GM21526 (cell line): ENCODE data around the gene LUC7L.
"Not testable (repeated sequence)": the region's sequence is repeated elsewhere in the genome, so short reads cannot be mapped to it uniquely, and the experiment has no call there.

ENCODE experiments used
- ATAC-seq: cut with Tn5 transposase; IDR thresholded peaks from one replicate; pipeline ENCODE4 v1.9.1; 2021; ENCODE audit warnings: moderate library complexity; ENCODE audit not compliant: unreplicated experiment, low FRiP score

LUC7L gene, protein sequence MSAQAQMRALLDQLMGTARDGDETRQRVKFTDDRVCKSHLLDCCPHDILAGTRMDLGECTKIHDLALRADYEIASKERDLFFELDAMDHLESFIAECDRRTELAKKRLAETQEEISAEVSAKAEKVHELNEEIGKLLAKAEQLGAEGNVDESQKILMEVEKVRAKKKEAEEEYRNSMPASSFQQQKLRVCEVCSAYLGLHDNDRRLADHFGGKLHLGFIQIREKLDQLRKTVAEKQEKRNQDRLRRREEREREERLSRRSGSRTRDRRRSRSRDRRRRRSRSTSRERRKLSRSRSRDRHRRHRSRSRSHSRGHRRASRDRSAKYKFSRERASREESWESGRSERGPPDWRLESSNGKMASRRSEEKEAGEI

DNA sequence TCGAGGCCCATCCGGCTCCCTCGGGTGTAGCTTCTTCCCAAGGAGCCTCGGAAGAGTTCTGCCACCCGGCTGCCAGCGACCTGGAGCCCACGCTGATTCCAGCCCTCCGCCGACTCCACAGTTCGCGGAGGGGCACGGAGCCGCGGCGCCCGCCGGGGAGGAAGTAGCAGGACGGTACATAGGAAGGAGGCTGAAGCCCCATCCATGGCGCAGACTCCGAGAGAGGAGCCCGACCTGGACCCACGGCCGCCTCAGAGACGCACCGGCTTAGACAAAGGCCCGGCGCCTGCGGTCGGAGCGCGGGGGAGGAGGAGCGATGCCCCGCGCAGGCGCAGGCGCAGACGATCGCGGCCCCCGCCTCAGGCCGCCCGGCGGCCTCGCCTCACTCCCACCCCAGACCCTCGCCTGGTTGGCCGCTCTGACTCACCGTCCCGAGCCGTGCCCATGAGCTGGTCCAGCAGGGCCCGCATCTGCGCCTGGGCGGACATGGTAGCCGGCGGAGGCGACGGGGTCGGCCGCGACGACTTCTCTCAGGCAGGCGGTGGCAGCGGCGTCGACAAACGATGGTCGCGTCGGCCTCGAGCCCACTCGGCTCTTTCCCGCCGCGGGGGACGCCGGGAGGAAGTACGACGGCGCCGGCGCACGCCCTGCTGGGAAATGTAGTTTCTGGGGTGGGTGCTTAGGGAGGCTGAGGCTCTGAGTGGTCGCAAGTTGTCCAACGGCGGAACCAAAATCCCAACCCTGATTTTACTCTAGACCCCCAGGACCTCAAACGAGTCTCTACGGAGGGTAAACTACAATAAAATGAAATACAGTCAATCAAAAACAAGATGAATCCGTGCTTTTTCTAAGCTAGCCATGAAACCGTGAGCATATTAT is at the start of gene LUC7L:
LUC7L (minus strand) TSS at position 598 of the 879 bp plus-strand sequence; CDS start at position 488, 110 bp downstream.
- ATAC-seq, result peak; percentile 68

DNA sequence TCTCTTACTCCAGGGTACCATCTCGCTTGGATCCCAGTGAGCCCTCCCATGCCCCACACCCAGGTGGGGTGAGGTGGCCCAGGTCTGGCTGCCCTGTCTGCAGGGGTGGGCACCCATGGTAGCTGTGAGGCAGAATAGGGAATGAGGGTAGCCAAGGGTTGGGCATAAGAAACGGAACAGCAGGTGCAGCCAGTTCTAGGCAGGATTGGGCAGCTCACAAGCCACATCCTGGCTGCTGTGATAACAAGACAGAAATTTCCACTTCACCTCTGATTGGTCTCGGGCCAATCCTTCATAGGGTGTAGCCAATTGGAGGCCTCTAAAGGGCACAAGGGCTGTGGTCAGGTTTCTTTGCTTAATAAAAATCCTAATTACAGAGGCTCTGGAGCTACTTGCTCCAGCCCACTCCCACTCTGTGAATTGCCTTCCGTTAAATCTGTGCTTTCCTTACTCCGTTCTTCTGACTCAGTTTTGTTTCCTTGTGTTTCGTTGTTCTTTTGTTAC is 49.7 kb upstream of the LUC7L start:
- no peak for ATAC-seq

DNA sequence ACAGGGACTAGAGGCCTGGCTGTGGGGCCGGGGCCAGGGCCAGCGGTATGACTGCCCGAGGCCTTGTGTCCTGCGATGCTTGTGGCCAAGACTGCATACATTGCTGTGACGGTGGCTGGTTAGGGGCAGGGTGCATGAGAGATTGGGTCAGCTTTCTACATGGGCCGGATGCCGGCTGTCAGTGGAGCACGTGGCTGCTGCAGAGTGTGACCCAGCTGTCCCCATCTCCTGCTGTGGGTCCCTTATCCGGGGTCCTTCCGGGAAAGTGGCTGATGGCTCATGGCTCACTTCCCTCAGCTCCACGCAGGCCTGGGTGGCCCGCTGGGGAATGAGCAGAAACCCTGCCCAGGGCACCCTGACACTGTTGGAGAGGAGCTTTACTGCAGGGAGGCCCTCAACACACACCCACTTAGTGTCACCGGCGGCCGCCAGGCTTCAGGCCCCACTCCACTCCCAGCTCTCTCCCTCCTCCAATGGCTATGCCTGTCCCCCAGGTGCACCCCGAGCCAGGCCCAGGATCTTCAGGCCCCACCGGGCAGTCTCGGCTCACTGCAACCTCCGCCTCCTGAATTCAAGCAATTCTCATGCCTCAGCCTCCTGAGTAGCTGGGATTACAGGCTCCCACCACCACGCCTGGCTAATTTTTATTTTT is 47.3 kb upstream of the LUC7L start:
- ATAC-seq, result no peak

DNA sequence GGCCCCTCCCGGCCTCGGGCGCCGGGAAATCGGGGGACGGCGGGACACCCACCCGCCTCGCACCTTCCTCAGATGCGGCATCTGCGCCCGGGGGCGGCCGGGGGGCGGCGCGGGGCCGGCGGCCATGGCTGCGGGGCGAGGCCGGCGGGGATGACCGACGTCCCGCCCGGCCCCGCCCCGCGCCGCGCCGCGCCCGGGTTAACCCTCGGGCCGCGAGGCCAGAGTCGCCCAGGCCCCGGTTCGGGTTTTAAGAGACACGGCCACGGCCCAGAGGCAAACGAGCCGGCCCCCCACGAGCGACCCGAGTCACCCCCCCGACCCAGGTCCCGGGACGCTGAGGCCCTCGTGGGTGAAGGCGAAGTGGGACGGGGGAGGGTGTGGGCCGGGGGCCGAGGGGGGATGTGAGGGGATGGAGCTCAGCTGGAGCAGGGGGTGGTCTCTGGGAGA is 46.6 kb upstream of the LUC7L start, which contains the start of gene RGS11:
RGS11 (minus strand) TSS at position 159 of the 447 bp plus-strand sequence; CDS start at position 126, 33 bp downstream.
- ATAC-seq, result no peak

DNA sequence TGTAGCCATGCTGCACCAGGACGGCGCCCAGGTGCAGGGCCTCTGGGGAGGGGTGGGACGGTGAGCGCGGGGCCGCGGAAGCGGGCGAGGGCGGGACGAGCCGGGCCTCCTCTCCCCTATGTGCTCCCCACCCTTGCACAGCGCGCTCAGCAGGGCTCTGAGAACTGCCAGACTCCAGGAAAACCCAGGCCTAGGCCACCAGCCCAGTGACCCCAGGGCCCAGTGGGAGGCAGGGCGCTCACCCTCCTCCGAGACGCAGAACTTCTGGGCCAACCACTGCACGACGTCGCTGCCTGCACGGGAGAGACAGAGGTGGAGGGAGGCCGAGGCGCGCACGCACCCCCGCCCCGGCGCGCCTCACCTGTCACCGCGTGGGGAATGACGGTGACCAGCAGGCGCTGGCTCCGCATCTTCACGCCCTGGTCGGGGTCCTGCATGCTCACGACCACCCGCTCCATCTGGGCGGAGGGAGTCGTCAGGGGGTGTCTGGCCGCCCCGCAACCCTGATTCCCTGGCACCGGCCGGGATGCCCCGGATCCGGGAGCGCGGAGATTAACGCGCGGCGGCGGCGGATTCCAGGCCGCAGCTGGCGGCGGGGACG is 45.9 kb upstream of the LUC7L start:
- no peak for ATAC-seq

DNA sequence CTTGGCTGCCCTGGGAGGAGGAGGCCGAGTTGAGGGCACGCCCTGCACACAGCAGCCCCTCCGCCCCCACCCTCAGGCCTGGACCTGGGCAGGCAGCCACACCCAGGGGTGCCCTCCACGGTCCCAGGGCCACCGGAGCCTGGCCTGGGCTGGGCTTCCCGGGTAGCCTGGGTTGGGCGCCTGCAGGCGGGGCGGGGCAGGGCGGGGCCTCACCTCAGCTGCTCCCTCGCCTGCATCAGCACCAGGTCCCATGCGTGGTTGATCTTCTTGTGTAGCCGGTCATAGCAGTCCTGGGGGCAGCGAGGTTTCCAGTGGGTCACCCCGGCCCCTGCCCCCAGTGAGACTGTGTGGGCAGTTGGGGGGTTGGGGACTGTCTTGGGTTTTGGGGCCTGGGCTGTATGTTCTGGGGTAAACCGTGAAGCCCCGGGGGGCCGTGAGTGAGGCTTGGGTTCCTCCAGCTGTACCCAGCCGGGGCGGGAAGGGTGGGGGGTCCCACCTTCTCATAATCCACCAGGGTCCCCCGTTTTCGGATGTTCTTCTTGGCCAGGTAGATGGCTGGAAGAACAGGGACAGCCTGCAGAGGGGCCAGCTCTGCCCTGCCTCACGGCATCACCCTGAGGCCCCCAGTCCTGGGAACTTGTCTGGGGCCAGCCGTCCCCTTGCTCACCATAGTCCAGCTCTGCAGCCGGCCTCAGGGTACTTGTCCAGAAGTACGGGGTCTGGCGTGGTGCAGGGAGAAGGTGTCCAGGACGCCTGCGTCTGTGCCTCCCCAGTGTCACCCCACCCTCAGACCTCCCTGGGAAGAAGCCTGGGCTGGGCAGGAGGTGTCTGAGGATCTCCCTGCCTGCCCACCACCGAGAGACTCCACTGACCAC is 44.5 kb upstream of the LUC7L start:
- no peak for ATAC-seq

DNA sequence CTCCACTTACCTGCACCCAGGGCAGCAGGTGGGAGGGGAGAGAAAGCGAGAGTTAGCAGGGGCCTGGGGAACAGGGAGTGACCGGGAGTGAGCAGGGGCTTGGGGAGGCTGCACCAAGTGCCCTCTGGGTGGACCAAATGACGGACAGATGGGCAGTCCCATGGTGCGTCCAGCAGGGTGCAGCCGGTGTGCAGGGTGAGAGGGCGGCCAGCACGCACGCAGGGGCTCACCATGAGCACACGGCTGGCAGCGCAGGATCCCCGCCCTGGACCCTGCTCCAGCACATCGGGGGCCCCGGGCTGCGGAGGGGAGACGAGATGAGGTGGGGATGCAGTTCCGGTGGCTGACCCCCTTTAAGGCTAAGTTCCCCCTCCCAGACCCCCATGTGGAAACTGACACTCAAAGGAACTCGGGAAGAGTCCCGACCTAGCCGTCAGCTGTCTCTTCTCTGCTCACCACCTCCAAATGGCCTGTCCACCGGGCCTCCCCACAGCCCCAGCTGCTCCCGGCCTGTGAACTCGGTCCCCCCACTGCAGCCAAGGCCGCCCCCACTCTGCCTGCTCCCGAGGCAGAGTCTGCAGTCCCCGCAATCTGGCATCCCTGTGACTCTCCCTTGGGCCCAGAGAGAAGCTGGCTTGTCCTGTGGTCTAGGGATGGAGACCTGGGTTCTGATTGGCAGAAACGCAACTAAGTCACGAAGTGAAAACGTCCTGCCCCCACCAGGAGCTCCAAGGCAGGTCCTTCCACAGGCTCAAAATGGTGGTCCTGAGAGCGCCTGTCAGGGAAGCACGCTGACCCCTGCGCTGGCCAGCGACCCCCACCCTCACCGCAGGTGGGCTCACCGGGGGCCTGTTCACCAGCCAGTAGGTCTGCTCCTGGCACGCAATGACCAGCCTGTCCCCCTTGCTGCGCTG is 43.6 kb upstream of the LUC7L start:
- ATAC-seq, result no peak

DNA sequence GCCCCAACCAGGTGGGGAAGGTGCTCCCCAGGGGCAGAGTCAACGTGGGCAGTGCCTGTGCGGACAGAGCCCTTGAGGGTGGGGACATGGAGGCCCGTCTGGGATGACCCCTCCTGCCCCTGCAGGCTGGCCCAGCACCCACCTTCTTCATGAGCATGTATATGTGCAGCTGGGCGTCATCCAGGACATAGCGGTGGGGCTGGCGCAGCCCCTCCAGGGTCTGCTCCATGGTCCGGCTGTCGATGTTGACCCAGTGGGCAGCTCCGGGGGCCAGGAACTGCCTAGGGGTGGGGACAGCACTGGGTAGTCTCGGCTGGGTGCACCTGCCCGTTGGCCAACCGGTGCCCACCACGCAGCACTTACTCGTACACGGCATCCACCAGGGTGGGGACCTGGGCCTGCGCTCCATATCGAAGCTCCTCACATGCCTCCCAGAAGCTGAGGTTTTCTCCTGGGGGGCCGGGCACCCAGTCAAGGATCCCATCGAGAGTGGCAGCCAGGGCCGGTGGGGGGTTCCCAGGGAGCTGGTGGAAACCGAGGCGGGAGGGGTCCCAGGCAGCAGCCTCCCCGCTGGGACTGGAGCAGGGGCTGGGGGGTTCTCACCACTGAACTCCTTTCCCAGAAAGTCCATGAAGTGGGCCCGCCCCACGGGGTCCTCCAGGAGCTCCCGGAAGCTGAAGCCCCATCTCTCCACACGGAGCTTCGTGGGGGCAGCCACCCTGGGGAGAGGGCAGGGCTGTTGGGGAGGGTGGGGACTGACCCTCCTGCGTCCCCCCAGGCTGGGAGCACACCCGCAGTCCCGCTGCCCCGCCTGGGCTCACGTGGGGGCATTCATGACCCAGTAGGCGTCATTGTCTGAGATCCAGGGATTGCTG is 41.4 kb upstream of the LUC7L start:
- ATAC-seq, result no peak

DNA sequence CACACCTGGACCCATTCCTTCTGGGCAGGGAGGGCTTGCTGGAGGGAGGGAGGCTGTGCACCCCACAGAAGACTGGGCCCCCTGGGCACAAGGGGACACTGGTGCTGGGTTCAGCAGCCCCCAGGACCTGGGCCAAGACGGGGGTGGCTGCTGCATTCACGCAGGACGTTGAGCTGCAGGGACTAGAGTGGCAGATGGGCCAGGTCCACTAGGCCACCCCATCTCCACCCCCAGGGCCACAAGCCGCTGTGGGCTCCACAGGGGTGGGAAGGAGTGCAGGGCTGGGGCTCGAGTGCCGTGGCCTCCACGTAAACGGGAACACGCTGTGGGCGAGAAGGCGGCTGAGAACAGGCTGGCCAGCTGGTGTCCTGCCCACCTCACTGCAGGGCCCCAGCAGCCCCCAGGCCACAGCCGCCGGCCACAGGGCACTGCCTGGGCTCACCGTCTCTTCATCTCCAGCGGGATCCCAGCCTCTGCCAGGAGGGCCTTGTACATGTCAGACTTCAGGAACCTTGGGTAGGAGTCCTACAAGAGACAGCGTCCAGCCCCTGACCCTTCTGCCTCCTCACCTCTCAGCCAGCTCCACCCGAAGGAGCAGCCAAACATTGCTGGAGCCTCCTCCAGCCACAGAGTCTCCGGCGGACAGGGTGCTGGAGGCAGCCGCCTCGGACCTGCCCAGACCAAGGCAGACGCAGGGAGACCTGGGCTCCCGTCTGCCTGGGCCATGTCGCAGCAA is 40.0 kb upstream of the LUC7L start:
- no peak for ATAC-seq

DNA sequence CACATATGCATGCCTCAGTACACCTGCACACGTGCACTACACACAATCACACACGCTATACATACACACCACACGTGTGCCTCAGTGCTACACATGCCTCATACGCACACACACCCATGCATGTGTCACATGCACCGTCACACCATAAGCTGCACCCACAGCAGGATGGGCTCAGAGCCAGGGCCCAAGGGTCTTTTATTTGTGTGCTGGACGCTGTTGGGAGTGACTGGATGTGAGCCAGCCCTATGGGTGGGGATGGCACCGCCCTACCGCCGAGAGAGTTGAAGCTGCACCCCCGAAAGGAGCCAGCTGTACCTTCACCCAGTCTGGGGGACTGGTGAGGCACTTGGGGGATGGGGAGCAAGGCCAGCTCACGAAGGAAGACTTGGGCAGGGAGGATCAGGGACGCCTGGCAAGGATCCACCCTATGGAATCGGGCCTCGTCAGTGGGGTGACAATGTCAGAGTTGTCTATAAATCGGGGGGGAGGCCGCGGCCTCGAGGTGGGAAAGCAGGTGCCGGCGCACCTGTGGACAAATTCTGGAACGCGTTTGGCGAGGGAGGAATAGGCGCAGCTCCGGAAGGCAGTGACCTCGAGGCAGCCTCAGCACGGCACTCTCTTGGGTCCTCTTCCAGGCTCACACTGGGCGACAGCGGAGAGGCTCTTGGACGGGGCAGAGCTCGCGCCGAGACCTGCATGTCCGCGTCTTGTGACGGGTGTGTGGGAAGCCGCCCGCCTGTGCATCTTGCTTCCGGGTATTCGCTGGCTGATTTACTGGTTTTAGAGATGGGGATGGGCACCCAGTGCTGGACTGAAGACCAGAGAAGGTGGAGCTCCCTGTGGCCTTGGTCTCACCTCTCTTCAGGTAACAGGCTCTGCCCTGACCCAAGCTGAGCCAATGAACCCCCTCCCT is 39.1 kb upstream of the LUC7L start:
- ATAC-seq, result no peak

DNA sequence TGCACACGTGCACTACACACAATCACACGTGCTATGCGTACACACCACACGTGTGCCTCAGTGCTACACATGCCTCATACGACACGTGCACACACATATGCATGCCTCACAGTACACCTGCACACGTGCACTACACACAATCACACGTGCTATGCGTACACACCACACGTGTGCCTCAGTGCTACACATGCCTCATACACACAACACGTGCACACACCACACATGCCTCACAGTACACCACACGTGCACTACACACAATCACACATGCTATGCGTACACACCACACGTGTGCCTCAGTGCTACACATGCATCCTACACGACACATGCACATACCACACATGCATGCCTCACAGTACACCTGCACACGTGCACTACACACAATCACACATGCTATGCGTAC is 38.3 kb upstream of the LUC7L start:
- not testable (repeated sequence) for ATAC-seq

DNA sequence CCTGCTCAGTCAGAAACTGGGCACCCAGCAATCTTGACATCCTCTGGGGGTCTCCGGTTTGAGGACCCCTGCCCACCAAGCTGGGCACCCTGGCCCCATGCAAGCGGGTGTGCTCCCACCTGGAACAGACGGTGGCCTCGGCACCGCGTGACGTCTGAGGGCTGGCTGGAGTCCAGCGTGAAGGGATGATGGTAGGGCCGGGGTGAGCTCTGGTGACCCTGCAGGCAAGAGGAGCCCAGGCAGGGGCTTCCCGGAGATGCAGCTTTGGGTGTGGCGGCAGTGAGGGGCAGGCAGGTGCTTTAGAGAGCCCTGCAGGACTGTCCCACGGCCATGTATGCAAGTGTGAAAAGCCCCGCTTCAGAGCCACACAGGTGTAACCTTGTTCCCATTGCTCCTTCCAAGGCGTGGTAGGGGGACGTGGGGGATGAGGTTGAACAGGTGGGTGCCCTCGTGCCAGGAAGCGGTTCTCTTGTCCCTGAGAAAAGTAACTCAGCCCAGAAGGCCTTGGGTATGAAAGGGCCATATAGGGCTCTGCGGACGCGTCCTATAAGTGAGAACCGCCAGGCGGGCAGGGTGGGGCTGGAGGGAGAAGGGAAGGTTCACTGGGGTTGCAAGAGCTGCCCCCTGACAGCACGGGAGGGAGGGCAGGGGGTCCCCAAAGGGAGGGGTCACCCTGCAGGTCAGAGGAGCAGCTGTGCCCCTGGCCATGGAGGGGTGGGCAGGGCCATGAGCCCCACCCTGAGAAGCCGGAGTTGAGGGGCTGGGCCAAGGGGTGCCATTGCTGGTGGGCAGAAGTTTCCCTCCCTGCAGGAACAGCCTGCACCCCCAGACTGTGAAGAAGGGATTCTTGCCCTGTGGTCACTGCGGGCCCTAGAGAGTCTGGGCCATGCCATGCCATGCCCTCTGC is 37.3 kb upstream of the LUC7L start:
- no peak for ATAC-seq

DNA sequence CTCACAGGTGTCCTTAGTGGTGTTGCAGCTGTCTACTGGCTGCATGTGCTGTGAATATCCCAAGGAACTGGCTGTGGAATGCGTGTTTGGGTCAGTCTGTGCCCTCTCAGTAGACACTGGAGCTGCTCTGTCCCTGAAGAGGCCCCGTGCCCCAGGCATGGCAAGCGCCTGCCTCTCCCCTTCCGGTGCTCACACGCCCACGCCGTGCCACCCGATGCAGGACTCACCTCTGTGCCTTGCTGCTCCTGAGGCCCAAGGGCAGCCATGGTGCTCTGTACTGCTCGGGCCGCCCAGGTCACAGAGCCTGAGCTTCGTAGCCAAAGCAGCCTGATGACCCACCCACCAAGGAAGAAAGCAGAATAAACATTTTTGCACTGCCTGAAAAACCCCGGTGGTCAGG is 36.5 kb upstream of the LUC7L start:
- ATAC-seq, result no peak

DNA sequence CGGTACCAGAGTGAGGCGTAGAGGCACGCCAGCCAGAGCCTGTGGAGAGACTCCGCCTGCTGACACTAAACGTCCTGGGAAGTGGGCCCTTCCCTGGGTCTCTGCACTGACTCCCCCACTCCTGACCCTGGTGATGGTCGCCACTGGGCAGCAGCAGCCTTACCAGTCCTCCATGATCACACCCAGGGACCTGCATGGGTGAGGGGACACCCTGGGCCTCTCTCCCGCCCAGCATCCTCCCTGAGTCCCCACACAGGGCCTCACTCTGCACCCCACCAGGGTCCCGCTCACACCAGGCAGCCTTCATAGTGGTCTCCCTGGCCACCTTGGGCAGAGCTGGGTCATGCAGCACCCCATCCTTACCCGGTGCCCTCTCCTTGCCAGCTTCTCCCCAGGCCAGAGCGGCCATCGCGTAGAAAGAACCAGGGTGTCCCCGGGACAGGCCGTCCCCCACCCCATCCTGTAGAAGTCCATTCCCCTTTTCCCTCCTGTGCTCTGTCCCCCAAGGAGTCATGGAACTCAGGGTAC is 35.8 kb upstream of the LUC7L start:
- ATAC-seq, result no peak
